Body of pancreas (tissue), 4 donors: ENCODE data around the gene ZFAND2A.

ENCODE experiments used
- POLR2A ChIP-seq, 3 donors: fragments of 450-650 bp; IDR thresholded peaks; one replicate each; pipeline ENCODE4 v1.6.1; 2016; ENCODE audit warnings: antibody characterized with exemption in 3 of 3, mild to moderate bottlenecking in 2 of 3
- TF ChIP-seq, protein P1 (sequence below), 7 experiments: fragments of 450-650 bp in 4 of 7; fragments of 200-600 bp in 3 of 7; sonication (generic) in 3 of 7; IDR thresholded peaks; one replicate each; pipeline ENCODE4 v1.5.1; 2016 to 2019; ENCODE audit warnings: antibody characterized with exemption in 7 of 7

DNA sequence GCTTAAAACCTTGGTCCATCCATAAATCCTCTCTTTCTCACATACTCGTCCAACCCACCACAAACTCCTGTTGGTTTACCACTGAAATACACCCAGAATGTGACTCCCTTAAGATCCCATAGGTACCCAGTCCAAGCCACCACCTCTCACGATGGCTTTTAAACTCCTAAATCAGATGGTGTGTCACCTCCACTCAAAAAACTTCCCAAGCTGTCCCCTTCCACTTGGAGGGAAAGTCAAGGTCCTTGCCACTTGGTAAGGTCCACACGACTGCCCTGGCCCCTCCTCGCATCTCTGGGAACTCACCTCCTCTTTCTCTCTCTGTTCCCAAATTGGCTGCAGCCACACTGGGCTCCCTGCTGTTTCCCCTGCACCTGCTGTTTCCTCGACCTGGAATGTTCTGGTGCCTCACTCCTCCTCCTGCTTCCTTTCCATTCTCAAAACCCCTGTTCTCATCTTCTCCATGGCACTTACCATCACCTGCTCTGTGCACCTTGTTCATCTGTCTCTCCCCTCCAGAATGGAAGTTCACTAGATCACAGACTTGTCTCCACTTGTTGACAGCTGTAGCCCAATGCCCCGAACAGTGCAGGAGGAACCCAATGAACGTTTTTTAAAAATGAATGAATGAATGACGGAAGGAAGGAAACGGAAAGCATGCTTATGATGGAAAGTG lies 23.0 kb downstream of the ZFAND2A start:
- TF ChIP-seq, protein P1, sequence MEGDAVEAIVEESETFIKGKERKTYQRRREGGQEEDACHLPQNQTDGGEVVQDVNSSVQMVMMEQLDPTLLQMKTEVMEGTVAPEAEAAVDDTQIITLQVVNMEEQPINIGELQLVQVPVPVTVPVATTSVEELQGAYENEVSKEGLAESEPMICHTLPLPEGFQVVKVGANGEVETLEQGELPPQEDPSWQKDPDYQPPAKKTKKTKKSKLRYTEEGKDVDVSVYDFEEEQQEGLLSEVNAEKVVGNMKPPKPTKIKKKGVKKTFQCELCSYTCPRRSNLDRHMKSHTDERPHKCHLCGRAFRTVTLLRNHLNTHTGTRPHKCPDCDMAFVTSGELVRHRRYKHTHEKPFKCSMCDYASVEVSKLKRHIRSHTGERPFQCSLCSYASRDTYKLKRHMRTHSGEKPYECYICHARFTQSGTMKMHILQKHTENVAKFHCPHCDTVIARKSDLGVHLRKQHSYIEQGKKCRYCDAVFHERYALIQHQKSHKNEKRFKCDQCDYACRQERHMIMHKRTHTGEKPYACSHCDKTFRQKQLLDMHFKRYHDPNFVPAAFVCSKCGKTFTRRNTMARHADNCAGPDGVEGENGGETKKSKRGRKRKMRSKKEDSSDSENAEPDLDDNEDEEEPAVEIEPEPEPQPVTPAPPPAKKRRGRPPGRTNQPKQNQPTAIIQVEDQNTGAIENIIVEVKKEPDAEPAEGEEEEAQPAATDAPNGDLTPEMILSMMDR (IDR thresholded peaks at IDR 0.05): no peak
- TF ChIP-seq POLR2A (IDR thresholded peaks at IDR 0.05): no peak
